Mesangial cell (primary cell): ENCODE results near the gene EBLN1. TPM values are rescaled to one million over a fixed set of nuclear protein-coding genes. Genes with fewer than 3 reads are reported as not detected.

Source experiments
- total RNA-seq: library from RNA; depleted of rRNA; stranded (reverse); fragments of >200 nt; gene quantifications from 2 replicates; pipeline ENCODE4 v1.2.3, GENCODE V29; 2015

EBLN1 gene
- not detected in 2 replicates for total RNA-seq

DNA sequence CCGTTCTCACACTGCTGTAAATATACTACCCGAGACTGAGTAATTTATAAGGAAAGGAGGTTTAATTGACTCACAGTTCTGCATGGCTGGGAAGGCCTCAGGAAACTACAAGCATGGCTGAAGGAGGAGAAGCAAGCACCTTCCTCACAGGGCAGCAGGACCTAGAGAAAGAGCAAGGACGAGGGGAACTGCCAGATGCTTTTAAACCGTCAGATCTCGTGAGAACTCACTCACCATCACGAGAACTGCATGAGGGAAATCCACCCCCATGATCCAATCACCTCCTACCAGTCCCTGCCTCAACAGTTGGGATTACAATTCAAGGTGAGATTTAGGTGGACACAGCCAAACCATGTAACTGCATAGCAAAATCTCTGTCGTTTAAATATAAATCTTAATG is at the start of gene EBLN1:
Gene EBLN1 (minus strand): TSS at position 174 of the 400 bp plus-strand sequence. CDS start 8,032 bp downstream, outside the sequence.

Other genes starting within 250 kb of the EBLN1 start
- gene DNAJC1, start 214.3 kb downstream of the EBLN1 start, total RNA-seq, result 51.6 and 69.6 TPM in 2 replicates
- gene COMMD3, start 98.4 kb upstream of the EBLN1 start, total RNA-seq, result 24.3 and 30.3 TPM in 2 replicates
- gene BMI1, start 103.1 kb upstream of the EBLN1 start, total RNA-seq, result 24.6 and 40.3 TPM in 2 replicates
- 0.63 TPM in 1 of 2 replicates, not detected in the other for gene SPAG6, start 127.5 kb upstream of the EBLN1 start, total RNA-seq